B cell (primary cell): ENCODE results near the gene RRP36.

Source experiments
- EZH2 ChIP-seq: IDR thresholded peaks from 2 replicates; pipeline ENCODE4 v1.6.1; 2012; ENCODE audit warnings: borderline replicate concordance, low read depth, mild to moderate bottlenecking, moderate library complexity, low read length; ENCODE audit not compliant: insufficient read depth, poor library complexity, severe bottlenecking
- TF ChIP-seq, protein P1 (sequence below): fragments of 200-600 bp; IDR thresholded peaks from one replicate; pipeline ENCODE4 v1.8.0; 2022; ENCODE audit warnings: antibody characterized with exemption, mild to moderate bottlenecking

DNA sequence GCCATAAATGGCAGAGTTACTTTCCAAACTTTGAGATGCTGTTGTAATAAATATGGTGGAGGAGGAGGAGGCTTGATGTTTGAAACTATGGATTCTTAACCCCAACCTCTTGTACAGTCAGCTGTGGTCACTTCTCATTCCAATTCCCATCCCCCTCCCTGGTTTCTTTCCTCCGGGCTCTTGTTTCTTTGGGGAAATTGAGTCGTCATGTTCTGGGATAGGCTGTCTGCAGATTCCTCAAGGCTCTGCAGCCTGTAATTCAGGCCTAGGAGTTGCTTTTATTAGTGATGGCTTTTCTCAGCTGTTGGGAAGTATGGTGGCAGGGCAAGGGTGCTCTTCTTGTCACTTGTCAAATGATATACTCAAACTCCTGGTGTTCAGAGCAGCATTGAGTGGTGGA is 57.3 kb downstream of the RRP36 start:
- no peak for TF ChIP-seq EZH2
- TF ChIP-seq, protein P1, sequence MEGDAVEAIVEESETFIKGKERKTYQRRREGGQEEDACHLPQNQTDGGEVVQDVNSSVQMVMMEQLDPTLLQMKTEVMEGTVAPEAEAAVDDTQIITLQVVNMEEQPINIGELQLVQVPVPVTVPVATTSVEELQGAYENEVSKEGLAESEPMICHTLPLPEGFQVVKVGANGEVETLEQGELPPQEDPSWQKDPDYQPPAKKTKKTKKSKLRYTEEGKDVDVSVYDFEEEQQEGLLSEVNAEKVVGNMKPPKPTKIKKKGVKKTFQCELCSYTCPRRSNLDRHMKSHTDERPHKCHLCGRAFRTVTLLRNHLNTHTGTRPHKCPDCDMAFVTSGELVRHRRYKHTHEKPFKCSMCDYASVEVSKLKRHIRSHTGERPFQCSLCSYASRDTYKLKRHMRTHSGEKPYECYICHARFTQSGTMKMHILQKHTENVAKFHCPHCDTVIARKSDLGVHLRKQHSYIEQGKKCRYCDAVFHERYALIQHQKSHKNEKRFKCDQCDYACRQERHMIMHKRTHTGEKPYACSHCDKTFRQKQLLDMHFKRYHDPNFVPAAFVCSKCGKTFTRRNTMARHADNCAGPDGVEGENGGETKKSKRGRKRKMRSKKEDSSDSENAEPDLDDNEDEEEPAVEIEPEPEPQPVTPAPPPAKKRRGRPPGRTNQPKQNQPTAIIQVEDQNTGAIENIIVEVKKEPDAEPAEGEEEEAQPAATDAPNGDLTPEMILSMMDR: no peak
